Stimulated activated CD8-positive, alpha-beta memory T cell treated with anti-CD3 and anti-CD28 coated beads, Interleukin-4, amount 100 ng/mL, for 1 hour (primary cell): ENCODE results near the gene RAB30.
"Not testable (repeated sequence)": the region's sequence is repeated elsewhere in the genome, so short reads cannot be mapped to it uniquely, and the experiment has no call there.

Experiments used
- DNase-seq, 2 donors: peaks; one replicate each; pipeline ENCODE4 v3.0.0-alpha.2; 2020; ENCODE audit warnings: low read depth in 2 of 2, low spot score in 1 of 2

Gene RAB30

GRCh38 chr11:82988936-82989627 lies 82.6 kb downstream of the RAB30 start:
- DNase-seq = no peak

DNA sequence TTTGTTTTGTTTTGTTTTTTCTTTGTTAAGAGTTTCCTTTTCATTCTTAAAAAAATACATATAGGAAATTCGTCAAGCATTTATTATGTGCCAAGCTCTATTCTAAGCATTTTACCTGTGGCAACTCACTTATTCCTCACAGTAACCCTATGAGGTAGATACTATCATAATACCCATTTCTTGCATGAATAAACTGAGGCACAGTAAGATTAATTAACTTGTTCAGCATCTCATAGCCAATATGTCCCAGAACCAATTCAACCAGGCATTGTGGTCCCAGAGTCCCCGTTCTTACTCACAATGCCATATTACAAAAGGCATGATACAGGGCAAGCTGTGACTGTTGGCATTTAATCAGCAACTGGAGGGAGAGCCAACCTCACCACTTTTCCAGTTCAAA lies 83.7 kb downstream of the RAB30 start:
- no peak for DNase-seq

GRCh38 chr11:82986446-82986845 lies 85.3 kb downstream of the RAB30 start:
- DNase-seq = no peak

GRCh38 chr11:82981852-82982251 lies 89.8 kb downstream of the RAB30 start:
- no peak for DNase-seq

GRCh38 chr11:82980947-82981346 lies 90.8 kb downstream of the RAB30 start:
- no peak for DNase-seq

DNA sequence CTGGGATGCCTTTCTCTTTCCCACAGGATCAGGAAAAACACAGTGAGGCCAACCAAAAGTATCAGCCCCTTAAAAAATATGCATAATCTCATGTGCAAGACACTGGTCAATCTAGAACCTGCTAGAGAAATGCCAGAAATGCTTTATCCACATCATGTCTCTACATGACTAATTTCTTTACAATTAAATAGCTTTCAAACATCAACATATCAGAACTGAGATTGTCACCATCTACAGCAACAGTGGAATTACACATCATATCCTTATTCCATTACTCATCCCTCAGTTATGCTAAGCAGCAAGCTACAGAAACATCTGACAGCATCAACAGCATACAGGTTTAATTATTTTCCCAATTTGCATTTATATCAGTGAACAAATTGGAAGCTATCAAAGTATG lies 91.4 kb downstream of the RAB30 start:
- DNase-seq = no peak

DNA sequence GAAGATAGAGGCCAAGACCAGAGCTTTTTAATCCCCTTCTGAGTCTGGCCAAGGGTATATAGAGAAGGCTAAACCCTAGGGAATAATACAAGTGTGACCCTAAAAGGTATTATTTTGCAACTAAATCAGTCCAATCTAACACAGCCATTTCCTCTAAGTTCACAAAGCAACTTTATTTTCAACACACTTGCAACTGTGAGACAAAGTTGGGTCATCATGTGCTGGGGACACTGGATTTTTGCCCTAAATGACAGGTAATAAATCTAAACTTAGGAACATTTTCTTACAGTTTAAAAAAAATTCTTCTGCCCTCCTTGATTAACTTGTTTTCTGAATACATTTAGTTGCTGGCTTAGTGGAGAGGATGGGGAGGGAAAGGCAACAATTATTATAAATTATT lies 91.9 kb downstream of the RAB30 start:
- DNase-seq = no peak

DNA sequence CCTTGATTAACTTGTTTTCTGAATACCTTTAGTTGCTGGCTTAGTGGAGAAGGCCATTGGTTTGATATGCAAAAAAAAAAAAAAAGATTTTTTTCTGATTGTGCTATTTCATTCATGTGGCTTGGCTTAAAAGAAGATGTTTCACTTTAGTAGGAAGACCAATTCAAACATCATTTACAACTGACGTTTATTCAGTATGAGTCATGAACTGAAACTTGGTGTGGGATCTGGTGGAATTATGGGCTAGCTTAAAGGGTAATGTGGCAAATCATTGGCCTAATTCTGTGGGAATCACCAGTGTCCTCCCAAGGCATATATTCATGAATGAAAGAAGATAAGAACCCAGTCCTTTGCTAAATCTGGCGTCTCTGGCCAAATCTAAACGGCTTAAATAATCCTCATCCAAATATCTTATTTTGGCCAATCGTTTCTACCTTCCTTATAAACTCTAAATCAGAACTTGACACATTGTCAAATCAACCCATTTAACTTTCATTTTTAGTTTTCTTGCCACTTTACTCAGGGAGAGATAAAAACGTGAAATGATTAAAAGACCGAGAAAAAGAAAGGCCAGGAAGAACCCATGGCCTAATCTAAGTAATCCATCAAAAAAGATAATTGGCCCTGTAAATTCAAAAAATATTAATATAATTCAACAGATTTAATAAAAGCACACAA lies 93.1 kb downstream of the RAB30 start:
- no peak for DNase-seq

DNA sequence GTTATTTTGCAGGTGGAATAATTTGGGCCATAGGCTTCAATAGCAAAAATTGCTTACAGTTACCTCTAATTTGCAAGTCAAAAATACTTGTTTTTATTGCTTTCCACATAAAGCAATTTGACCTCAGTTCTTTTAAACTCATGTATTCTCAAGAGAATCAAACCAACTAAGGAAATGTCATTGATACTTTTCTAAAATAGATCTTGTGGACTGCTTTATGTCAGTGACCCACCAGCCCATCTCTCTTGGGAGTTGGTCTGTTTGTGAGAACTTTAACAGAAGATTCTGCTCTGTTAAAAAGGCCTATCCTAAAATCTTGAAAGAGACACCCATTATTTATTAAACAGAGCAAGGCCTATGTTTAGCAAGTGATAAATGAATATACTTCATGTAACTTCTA lies 94.9 kb downstream of the RAB30 start:
- DNase-seq = no peak

DNA sequence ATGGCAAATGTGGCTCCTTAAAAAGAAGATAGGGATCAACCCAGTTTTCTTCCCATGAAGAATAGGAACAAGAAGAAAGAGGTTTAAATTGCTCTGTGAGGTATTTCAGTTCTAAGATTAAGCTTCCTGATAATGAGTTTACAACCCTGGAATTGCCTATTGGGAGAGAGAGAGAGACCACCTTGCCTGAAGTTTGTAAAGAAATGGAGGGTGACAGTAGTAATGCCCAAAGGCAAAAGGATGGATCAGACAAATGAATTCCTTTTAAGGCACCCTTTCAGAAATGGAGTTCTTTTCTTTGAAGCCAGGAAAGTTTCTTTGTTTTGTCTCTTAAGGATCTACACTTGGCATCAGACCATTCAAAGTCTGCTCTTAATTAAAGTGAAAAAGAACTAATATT lies 95.8 kb downstream of the RAB30 start:
- DNase-seq = no peak

DNA sequence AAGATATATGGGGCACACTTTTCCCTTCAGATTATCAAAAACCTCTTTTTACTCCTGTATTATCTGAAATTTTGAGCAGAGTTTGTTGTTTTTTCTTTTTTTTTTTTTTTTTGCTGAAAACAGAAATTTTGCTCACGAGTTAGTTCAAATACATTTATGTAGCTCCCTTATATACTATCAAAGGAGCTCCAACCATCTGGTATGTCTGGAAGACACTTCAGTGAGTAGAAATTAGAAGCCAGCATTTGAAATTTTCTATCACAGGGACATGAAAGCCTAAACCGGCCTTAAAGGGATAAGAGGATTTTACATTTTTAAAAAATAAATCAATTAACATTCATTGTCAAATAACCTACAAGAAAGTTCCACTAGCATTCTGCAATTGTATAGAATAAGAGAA lies 96.8 kb downstream of the RAB30 start:
- DNase-seq = no peak

- no peak for DNase-seq
Observed at GRCh38 chr11:82974135-82974534, 97.6 kb downstream of the RAB30 start.

- no peak for DNase-seq
Observed at GRCh38 chr11:82972103-82972502, 99.6 kb downstream of the RAB30 start.

DNA sequence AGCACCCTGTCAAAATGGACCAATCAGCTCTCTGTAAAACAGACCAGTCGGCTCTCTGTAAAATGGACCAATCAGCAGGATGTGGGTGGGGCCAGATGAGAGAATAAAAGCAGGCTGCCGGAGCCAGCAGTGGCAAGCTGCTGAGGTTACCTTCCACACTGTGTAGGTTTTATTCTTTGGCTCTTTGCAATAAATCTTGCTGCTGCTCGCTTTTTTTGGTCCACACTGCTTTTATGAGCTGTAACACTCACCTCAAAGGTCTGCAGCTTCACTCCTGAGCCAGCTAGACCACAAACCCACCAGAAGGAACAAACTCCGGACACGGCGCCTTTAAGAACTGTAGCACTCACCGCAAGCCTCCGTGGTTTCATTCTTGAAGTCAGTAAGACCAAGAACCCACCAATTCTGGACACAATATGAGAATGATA lies 100.2 kb downstream of the RAB30 start:
- not testable (repeated sequence) for DNase-seq

DNA sequence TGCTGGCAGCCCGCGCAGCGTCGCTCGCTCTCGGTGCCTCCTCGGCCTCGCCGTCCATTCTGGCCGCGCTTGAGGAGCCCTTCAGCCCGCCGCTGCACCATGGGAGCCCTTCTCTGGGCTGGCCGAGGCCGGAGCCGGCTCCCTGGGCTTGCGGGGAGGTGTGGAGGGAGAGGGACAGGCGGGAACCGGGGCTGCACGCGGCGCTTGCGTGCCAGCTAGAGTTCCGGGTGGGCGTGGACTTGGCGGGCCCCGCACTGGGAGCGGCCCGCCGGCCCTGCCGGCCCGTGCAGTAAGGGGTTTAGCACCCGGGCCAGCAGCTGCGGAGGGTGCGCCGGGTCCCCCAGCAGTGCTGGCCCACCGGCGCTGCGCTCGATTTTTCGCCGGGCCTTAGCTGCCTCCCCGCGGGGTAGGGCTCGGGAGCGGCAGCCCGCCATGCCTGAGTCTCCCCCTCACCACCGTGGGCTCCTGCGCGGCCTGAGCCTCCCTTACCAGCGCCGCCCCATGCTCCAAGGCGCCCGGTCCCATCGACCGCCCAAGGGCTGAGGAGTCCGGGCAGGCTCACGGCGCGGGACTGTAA lies 101.1 kb downstream of the RAB30 start:
- not testable (repeated sequence) for DNase-seq

GRCh38 chr11:82969811-82970210 lies 101.9 kb downstream of the RAB30 start:
- no peak for DNase-seq

- no peak for DNase-seq
Observed at GRCh38 chr11:82967381-82967780, 104.3 kb downstream of the RAB30 start.

- not testable (repeated sequence) for DNase-seq
Observed at GRCh38 chr11:82962021-82962420, 109.7 kb downstream of the RAB30 start.

DNA sequence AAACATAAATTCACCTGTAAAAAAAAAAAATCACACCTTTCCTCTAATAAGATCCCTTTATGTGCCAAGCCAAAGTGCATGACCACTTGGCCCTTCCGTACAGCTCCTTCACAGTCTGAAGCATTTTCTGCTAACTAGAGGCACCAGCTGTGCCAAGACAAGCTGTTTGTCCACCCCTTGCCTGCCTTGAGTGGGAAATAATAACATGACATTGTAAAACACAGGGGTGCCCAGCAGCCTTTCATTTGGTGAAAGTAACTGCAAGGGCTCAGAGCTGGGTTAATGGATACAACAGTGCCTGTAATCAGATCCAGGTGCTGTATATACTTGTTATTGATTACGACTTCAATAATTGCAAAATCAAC lies 110.9 kb downstream of the RAB30 start:
- DNase-seq = no peak

GRCh38 chr11:82959987-82960778 lies 111.5 kb downstream of the RAB30 start:
- DNase-seq = peak in 1 of 2 donors; percentile 16

DNA sequence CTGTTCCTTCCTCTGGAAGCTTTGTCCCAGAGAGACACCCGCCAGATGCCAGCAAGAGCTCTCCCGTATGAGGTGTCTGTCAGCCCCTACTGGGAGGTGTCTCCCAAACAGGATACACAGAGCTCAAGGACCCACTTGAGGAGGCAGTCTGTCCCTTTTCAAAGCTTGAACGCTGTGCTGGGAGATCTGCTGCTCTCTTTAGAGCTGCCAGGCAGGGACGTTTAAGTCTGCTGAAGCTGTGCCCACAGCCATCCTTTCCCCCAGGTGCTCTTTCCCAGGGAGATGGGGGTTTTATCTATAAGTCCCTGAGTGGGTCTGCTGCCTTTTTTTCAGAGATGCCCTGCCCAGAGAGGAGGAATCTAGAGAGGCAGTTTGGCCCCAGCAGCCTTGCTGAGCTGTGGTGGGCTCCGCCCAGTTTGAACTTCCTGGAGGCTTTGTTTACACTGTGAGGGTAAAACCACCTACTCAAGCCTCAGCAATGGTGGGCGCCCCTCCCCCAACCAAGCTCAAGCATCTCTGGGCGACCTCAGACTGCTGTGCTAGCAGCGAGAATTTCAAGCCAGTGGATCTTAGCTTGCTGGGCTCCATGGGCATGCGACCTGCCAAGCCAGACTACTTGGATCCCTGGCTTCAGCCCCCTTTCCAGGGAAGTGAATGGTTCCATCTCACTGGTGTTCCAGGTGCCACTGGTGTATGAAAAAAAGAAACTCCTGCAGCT lies 115.8 kb downstream of the RAB30 start:
- peak; percentile 38 to 61 for DNase-seq
